ENCODE measurements around the gene MED13L.

Gene MED13L

DNA sequence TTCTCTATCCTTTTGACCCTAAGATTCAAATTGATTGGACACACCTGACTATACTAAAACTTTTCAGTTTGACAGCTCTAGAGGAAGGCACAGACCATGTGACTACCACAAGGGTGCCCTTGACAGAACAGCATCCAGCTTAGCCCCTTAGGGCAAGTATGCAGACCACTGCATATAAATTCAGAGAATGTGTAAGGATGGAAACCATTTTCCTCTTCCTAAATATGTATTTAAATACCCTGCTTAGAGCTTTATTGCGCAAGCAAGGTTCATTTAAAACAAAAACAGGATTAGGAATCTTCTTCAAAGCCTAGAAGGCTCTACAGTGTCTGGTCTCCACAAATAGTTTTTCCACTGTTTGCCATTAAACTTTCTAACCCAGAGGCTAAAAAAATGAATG, 202.8 kb downstream of the MED13L start:
- no peak for DNase-seq

DNA sequence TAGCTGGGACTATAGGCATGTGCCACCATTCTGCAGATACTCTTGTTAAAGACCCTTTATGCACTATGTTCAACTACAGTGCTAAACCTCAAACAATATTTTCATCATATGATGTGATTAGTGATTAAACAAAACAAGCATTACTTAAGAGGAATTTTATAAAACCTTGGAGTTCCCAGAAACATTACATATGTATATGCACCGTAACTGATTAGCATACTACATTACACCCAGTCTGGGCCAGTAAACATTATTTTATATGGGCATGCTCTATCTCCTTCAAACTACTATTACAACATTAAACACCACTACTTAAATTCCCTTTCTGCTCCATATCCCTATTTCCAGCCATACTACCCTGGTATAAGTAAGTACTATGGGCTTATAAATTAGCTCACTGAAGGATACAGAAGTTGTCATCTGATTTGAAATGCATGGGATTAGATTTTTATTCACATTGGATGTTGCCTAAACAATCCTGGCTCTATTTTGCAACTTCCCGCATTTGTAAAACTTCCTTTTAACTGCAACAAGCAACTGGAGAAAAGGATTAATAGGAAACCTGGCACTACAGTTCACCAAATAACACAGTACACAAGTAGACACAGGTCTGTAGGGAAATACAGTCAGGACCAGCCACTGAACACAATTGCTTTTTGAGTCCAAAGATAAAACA, 205.8 kb downstream of the MED13L start:
- no peak for DNase-seq

DNA sequence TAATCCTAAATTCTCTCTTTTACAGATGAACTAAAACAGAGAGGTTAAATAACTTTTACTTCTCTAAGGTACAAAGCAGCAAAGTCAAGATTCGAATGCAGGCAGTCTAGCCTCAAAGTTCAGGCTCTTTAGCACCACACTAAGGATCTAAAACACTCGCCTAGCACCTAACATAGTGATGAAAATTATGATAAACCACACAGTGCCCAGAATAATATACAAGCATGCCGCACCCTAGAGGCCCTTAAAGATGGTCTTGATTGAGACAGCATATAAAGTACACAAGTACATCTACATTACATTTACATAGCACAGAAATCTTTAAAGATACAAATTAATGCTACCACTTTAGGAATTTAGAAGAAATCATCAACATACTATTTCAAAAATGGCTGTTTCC, 207.0 kb downstream of the MED13L start:
- DNase-seq, result no peak

DNA sequence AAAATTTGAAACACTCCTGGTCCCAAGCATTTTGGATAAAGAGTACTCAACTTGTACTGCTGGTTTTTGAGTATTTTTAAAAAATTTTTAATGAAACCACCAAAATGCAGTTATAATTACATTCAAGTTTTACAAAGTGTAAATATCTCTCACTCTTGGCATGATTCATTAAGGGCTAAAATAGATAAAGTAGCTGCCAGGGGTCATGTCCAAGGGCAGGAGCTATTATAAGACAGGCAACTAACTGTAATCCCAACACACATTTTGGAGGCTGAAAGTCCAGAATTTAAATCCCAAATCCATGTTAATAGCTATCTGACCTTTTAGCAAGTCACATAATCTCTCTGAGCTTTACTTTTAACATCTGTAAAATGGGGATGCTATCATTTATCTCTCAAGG, 207.6 kb downstream of the MED13L start:
- no peak for DNase-seq

DNA sequence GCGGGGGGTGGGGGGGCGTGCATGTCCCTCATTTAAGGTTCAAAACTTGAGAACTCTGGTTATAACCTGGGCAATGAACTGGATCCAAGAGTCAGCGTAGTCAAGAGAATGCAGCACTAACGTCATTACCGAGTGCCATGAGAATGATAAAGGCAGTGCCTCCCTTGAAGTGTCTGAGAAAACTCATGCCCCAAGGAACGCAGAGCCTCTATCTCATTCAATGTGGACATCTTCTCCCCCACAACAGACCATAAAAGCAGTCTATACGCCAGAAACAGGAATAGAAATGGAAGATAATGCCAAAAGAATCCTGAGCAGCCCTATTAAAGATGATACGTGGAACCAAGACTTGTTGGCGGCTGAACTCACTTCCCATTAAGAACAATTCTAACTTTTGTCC, 208.6 kb downstream of the MED13L start:
- DNase-seq, result no peak

DNA sequence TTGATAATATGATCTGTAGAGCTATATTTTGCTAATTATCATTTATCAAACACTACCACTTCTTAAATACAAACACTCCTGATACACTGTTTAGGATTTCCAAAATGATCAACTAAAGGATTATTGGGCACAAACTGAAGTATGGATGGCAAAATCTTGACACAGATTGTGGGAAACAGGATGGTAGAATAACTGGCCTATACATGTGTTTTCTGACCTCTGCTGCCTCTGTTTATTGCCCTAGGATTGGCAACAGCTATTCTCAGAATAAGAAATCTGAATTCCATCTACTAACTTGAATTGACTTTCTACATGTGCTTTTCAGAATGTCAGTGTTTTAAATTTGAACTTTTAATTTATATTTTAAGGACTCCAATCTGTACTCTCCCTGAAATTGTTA, 209.1 kb downstream of the MED13L start:
- no peak for DNase-seq

DNA sequence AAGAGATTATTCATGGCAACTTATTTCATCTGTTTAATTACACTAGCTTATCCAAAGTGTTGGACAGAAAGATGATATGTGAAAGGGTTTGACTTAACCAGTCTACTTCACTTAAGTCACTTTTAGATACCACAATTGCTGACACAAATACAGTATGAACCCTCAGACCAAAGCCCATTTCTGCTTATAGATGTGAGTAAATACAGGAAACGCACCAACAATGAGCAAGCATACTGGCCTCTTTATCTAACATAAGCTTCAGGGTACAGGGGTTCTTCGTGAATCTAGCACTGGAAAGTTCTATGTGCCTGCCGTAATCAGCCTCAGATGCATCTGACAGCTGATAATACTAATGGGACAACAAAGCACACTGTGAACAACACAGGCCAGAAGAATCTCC, 209.6 kb downstream of the MED13L start:
- DNase-seq, result no peak

DNA sequence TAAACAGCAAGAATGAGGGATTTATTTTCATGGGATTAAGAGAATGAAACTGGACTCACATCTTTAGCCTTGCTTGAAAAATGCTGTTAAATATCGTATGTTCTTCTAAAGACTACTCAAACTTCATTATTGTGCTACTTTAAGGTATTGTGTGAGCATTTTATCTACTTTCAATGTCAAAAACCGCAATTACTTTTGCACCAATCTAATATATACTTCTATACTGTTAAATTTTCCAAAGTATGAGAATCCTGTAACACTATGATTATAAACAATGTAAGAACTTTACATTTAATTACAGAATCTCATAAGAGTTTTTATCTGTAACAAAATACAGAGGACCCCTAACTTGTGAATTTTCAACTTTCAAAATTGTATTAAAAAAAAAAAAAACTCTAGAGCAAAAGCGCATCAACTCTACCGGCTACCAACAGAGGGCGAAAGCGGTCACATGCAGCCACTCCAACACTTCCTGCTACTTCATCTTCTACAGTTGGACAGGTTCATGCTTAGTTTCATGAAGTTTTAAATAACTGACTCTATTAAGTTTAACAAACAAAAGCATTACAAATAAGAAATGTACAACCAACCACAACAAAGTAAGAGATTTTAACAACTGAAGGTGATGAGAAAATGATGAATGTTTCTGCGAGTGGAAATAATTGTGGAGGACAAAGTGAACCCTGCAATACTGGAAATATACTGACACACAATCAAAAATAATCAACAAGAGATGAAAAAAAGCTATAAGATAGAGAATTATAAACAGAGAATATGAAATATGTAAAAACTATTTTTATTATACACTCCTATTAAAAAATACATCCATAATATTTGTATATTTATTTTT, 210.9 kb downstream of the MED13L start:
- no peak for DNase-seq

DNA sequence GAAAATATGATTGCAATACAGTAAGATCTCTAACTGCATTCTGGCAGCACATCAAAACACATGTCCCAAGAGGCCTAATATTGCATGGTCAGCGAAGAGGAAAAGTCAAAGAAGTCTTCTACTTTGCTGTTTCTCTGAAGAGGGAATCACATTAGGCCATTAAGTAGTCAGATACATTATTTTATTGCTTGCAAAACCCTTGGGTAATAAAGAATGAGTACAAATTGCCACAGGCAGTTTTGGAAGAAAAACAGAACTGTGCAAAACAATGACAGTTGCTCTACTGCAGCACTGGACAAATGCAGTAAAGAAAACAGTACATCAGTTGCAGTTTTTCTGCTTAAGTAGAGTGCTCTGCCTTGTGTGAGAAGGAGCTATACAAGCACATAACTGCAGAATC, 211.9 kb downstream of the MED13L start:
- DNase-seq, result no peak

DNA sequence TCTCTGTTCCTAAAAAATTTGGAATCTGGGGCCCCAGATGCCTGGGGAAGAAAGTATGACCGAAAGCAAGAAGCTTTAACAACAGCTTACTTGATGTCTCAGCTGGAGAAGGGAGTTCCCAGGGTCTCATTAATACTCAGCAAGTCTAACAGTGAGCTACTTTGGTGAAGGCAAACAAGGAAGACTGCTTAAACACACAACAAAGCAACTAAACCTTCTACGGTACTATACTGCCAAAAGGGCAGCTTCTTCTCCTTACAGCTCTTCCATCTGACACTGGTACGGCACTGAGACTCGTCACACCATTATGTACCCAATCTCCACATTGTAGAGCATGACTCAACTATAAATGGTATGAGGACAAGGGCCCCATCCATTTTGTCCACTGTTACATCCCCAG, 213.0 kb downstream of the MED13L start:
- DNase-seq, result no peak

DNA sequence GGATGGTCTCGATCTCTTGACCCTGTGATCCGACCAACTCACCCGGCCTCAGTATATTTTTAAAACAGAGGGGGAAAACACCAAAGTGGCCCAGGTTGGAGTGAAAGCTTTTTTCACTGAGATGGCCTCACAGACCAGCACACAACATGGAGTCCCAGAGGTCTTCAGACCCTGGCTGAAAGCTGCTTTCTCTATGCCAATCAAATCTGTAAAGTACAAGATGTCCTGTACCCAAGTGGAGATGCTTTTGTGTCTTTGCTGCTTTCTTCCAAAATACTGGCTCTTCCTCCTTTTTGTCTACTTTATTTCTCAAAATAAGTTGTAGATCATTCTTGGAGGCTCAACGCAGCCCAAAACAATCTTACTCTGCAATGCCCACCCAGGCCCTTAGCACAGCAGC, 214.8 kb downstream of the MED13L start:
- DNase-seq, result no peak

DNA sequence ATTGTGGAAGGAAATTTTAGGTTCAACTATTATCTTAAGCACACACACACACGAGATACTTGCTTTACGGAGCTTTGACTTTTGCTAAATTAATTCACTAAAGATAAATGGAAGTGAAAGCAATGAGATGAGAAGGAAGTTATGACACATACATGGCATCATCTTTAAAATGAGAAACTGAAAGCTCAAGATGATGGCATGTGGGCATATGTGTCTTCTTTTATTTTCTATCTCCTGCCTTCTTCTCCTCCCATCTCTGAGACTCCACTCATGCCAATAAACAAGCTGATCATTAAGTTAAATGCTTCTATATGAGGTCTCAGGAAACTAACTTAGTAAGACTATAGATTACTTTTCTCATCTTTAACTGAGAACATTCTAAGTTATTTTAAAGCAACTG, 216.7 kb downstream of the MED13L start:
- no peak for DNase-seq

DNA sequence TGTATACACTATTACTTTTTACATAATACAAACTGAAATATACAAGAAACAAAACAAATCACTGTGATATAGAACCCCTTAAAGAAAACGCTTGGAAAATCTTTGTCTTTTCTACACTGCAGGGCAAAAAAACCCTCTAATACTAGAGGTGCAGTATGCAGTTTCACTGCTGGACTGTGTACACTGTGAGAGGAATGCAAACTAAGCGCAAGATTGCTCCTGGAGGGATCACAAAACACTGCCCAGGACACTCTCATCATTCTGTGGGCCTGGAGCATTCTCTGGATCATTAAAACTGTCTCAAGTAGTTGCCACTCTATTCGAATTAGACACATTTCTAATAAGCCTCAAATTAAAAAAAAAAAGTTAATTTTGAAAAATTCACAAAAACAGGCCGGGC, 217.6 kb downstream of the MED13L start:
- DNase-seq, result no peak

DNA sequence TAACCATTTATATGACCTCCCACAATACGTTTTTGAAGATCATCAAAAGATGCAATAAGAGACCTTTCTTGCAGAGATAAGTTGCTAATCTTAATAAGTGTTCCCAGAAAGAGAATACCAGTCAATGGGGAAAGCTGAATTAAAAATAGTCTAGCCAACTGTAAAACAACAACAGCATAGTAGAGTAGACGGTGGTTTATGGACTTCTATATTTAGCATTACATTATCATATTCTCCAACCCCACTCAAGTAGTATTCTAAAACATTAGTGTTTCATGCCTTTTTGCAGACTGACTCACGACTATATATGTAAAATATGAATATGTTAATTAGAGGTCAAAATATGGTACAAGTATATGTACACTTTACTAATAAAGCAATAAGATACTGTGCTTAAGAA, 218.9 kb downstream of the MED13L start:
- no peak for DNase-seq

DNA sequence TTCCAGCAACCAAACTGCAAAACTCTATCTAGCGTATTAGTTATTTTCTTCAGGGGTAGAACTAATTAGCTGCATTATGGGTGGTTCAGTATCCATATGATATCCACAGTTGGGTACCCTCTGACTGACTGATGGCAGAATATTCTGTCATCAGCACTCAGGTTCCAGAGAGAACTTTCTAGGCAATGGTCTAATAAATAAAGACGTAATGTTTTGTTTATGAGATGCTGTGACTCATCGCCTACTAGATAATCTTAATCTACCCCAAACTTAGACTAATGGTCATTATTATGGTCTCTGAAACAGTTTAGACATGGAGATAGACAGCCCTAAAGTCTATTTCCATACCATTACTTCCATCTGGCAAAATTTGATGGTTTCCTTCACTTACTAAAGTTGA, 220.1 kb downstream of the MED13L start:
- no peak for DNase-seq

DNA sequence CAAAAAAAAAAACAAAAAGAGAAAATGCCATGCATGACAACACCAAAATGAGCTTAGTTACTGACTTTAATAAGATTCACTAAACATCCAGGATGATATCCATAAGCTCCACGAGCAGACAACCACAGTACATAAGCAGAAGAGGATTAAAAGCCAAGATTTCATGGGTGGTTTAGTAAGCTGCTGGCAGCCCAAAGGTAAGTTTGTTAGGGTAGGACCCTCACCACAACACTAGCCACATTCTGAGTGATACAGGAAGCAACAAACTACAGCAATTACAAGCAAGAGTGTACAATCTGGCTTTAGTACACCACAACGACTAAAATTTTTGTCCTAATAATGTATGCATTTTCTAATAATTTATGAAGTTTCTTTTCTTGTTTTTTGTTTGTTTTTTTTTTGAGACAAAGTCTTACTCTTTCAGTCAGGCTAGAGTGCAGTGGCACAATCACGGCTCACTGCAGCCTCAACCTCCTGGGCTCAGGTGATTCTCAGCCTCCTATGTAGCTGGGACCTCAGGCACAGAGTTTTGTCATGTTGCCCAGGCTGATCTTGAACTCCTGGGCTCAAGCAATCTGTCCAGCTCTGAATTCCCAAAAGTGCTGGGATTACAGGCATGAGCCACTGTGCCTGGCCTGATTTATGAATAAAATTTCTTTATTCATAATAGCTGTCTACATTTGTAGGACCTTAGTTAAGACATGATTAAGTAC, 221.4 kb downstream of the MED13L start:
- DNase-seq, result no peak

DNA sequence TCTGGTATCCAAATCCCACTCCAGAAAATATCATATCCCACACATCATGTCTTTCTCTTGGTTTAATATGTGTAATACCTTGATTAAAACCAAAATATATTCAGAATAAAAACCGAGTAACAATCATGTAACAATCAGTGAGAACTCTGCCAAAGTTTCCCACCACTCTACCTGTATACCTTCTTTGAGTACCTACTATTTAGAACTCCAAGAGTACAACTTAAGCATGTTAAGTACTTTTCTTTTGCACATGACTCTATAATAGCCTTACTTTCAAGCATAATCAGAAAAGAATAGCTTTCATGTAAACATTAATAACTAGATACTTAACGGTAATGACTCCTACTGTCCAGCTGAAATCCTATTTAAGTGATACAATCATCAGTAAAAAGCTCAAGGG, 223.2 kb downstream of the MED13L start:
- DNase-seq, result no peak

DNA sequence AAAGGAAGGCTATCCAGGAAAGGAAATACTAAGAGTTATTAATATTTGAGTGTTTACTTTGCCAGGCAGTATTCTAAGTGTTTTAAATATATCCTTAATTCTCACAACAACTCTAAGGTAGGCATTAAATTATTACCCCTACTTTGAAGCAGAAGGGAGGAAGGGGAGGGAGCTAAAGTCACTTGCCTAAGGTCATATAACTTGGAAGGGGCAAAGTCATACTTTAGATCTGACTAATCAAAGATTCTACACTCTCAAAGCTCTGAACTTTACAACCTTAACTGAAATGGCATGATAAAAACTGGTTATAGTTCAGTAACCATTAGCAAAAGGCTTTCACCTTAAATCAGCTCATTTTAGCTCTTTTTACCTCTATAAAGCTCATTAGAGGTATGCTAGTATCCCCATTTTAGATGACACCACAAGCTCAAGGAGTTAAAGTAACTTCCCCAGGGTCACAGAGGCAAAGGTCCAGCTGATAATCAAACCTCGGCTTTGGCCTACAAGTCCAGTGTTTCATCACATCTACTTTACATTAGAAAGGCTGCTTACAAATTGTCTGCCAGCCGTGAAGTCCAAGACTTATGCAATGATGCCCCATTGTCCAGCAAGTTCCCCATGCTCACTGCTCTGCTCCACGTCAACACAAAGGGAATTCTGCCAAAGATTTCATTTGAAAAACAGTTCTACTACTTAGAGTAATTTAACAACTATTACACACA, 223.9 kb downstream of the MED13L start:
- DNase-seq, result no peak

DNA sequence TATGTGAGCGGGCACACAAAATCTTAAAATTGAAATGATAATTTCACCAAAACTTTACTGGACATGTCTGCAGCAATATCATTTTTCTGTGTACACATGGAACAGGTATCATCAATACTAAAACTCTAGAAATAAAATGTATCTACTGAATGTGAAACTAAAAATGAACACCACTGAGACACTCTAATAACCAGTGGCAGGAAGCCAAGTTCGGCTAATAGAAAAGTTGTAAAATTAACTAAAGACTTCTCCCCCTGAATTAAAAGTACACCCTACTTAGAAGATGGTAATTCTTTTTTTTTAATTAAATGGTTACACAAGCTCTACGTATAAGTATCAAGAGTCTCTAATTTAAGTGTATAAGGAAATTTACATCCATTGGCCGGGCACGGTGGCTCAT, 227.2 kb downstream of the MED13L start:
- DNase-seq, result no peak

DNA sequence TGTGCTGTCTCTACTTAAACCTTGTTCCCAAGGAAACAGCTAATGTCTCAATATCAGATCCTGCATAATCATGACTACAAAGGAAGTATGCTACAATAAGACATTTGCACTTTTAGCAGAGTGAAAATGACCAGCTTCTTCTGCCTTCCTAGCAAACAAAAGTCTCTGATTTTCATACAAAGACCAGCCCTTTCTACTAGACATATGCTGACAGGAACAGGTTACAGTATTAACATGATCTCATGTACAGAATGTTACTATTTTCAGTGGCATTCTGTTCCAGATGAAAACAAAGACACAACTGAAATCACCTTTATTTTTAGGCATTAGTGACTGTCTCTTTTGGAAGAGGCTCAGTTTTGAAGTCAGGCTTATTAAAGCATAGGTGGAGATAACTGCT, 228.6 kb downstream of the MED13L start:
- no peak for DNase-seq

DNA sequence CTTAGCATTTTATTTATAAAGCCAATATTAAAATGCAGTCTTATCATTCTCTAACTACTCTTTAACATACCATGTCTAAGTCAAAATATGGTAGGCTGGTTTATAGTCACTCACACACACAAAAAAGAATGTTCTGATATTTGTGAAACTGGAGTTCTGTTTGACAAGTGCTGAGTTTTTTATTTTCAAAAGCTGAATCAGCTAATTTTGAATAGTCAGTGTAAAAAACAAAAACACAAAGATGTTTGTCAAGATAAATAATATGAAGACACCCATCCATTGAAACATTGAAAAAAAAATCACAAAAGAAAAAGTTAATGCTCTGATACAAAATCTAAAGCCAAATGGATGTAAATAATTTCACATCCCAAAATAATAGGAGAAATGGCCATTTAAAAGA, 231.5 kb downstream of the MED13L start:
- no peak for DNase-seq

DNA sequence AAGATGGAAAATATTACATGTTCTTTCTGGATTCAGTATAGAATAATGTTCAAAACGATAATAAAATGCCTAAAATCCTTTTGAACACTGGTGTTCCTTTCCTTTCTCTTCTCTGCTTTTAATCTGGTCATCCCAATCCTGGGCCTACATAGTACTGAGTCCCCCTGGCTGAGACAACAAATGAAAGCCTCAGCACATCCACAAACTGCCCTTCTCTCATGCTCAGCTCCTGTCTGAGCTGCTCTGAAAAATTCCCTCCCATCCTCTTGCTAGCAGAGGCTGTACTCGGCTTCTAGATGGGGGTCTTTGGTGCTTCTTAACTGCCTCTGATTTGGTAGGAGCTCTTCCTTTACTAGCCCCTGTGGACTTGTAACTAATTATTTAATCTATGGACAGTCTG, 232.3 kb downstream of the MED13L start:
- no peak for DNase-seq

All from NCI-H1105 (cell line).